CD4-positive, alpha-beta memory T cell (primary cell): Measurements from ENCODE around the gene CACNA1C. TPM values are rescaled to one million over a fixed set of nuclear protein-coding genes. Genes with fewer than 3 reads are reported as not detected.

Source experiments
- CTCF ChIA-PET: fragments of 350-600 bp; sonication (Branson Sonifier 250); formaldehyde crosslinking; loops from one replicate; lab custom pipeline; 2021; ENCODE audit warnings: inconsistent platforms; ENCODE audit not compliant: partially characterized antibody; lab: Charles Lee
- POLR2A ChIA-PET: fragments of 350-600 bp; sonication (Branson Sonifier 250); formaldehyde crosslinking; loops from one replicate; lab custom pipeline; 2021; ENCODE audit not compliant: partially characterized antibody; lab: Charles Lee
- DNase-seq, 5 donors: peaks; one replicate each; pipeline versions ENCODE4 v3.0.0 to v3.0.0-alpha.2; 2020 to 2022; ENCODE audit warnings: mixed read lengths in 1 of 5
- H3K27ac ChIP-seq: one replicate; pipeline ENCODE4 v1.7.0; 2013; ENCODE audit warnings: low read depth, low read length
- H3K27me3 ChIP-seq: 2 replicates; pipeline ENCODE4 v1.7.0; 2013; ENCODE audit warnings: mild to moderate bottlenecking, low read length, moderate library complexity; ENCODE audit not compliant: insufficient read depth
- H3K36me3 ChIP-seq: 2 replicates; pipeline ENCODE4 v1.7.0; 2013; ENCODE audit warnings: mild to moderate bottlenecking, low read length, moderate library complexity; ENCODE audit not compliant: insufficient read depth
- H3K4me1 ChIP-seq: 2 replicates; pipeline ENCODE4 v1.7.0; 2013; ENCODE audit warnings: mild to moderate bottlenecking, low read length, moderate library complexity; ENCODE audit not compliant: insufficient read depth
- H3K4me3 ChIP-seq, 2 donors: one replicate each; pipeline ENCODE4 v1.7.0; 2013; ENCODE audit warnings: low read length in 2 of 2, mild to moderate bottlenecking in 1 of 2
- H3K9me3 ChIP-seq, 2 donors: one replicate each; pipeline ENCODE4 v1.7.0; 2013; ENCODE audit warnings: low read length in 2 of 2, control low read depth in 1 of 2; ENCODE audit not compliant: control insufficient read depth in 1 of 2
- H3K27ac Mint-ChIP-seq, 7 donors: one replicate each; pipeline ENCODE4 v1.8.0; 2020 to 2021; ENCODE audit warnings: mixed read lengths in 7 of 7, mild to moderate bottlenecking in 6 of 7, inconsistent platforms in 3 of 7, moderate library complexity in 3 of 7
- H3K27me3 Mint-ChIP-seq, 2 donors: one replicate each; pipeline ENCODE4 v1.8.0; 2020 to 2021; ENCODE audit warnings: mixed read lengths in 2 of 2
- H3K36me3 Mint-ChIP-seq, 2 donors: one replicate each; pipeline ENCODE4 v1.8.0; 2020 to 2021; ENCODE audit warnings: mixed read lengths in 2 of 2, inconsistent platforms in 1 of 2, mild to moderate bottlenecking in 1 of 2
- H3K4me1 Mint-ChIP-seq, 4 donors: one replicate each; pipeline ENCODE4 v1.8.0; 2020 to 2021; ENCODE audit warnings: mixed read lengths in 4 of 4, mild to moderate bottlenecking in 1 of 4
- H3K4me3 Mint-ChIP-seq, 8 donors: one replicate each; pipeline ENCODE4 v1.8.0; 2020 to 2021; ENCODE audit warnings: mixed read lengths in 8 of 8, mild to moderate bottlenecking in 7 of 8, moderate library complexity in 6 of 8, inconsistent platforms in 3 of 8
- H3K9me3 Mint-ChIP-seq, 8 donors: one replicate each; pipeline ENCODE4 v1.8.0; 2020 to 2021; ENCODE audit warnings: mixed read lengths in 8 of 8, mild to moderate bottlenecking in 5 of 8, inconsistent platforms in 3 of 8, moderate library complexity in 1 of 8
- intact Hi-C: fragments of 100-400 bp; cut with micrococcal nuclease; formaldehyde crosslinking; loops from one replicate; pipeline ENCODE4 v1.15.1; 2023
- polyA plus RNA-seq, 2 donors: library from polyadenylated mRNA; unstranded; fragments of 300-500 nt; fragmentation: Illumina TruSeq; gene quantifications; one replicate each; pipeline ENCODE4 v1.2.3, GENCODE V29; 2021
- total RNA-seq, 2 experiments: library from RNA; stranded (reverse); gene quantifications; one replicate each; pipeline ENCODE4 v1.2.3, GENCODE V29; 2021

CACNA1C gene
- total and polyA plus RNA-seq, 4 experiments from 2014 or later = 0.05 to 0.21 (median 0.07) TPM

DNA sequence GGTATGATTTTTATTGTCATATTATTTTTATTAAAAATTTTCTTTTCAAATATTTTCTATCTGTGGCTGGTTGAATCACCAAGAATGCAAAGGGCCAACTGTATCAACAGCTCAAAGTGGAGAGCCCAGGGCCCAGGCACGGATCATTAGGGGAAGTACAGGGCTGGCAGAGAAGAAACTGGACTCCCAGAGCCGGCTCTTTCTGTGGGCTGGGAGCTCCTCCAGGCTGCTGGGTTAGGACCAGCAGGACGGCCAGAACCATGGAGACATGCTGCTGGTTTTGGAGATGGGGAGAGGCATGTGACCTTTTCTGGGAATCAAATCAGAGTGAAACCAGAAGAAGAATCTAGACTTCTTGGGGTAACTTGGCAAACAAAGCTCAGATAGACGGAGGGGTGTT lies 220.5 kb downstream of the CACNA1C start:
- H3K27me3 ChIP-seq = no peaks in the 10 kb centered on the region
- peaks cover 2 to 4% of the 10 kb centered on the region in 2 donors for H3K27me3 Mint-ChIP-seq
- POLR2A ChIA-PET = no interaction called here
- CTCF ChIA-PET = no interaction called here
- H3K4me1 ChIP-seq = no peaks in the 10 kb centered on the region
- no peaks in the 10 kb centered on the region for H3K4me1 Mint-ChIP-seq
- H3K4me3 Mint-ChIP-seq = no peak overlapping the region
- H3K27ac ChIP-seq = no peak overlapping the region
- DNase-seq = no peak
- intact Hi-C loops = no loop called here
- H3K9me3 ChIP-seq = no peaks in the 10 kb centered on the region
- no peaks in the 10 kb centered on the region for H3K9me3 Mint-ChIP-seq
- no peaks in the 10 kb centered on the region for H3K36me3 Mint-ChIP-seq
- H3K27ac Mint-ChIP-seq = peak overlapping the region in 1 of 7 donors; percentile 0
- H3K36me3 ChIP-seq = no peaks in the 10 kb centered on the region
- H3K4me3 ChIP-seq = no peak overlapping the region

- Histone ChIP-seq H3K36me3 (no peaks in the 10 kb centered on the region), H3K4me1 (no peaks in the 10 kb centered on the region), H3K4me3 (no peak overlapping the region), H3K9me3 (no peaks in the 10 kb centered on the region), H3K27me3 (no peaks in the 10 kb centered on the region), H3K27ac (no peak overlapping the region)
- Mint-ChIP-seq H3K9me3 (no peaks in the 10 kb centered on the region), H3K27me3 (peaks cover 2 to 4% of the 10 kb centered on the region in 2 donors), H3K27ac (no peak overlapping the region), H3K4me3 (no peak overlapping the region), H3K36me3 (no peaks in the 10 kb centered on the region), H3K4me1 (no peaks in the 10 kb centered on the region)
- ChIA-PET CTCF (no interaction called here), POLR2A (no interaction called here)
- DNase-seq = no peak
- intact Hi-C loops = no loop called here
These were observed 221.0 kb downstream of the CACNA1C start for GRCh38 chr12:2273751-2274150.

DNA sequence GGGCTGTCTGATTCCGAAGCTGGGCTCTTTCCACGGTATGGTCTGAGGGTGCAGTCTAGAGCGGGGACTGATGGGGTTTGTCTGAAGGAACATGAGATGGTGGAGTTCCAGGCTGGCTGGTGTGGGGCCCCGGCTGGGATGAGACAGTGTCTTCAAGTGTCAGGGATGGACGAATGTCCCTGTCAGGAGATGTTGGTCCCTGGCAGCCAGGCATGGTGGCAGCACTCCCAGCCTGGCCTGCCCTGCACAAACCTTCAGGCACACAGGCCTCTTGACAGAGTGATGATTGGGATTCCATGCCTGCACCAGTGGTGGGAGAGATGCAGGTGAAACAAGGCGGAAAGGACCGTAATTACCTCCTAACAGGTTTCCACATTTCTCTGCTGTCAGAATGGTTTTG lies 221.9 kb downstream of the CACNA1C start:
- CTCF ChIA-PET = interaction anchor here (1.0 kb wide), 1 partner anchor 16 kb away, joined by 4 read pairs; no protein-coding TSS in a partner anchor
- Histone ChIP-seq H3K4me1 (no peaks in the 10 kb centered on the region), H3K9me3 (no peaks in the 10 kb centered on the region), H3K27ac (no peak overlapping the region), H3K27me3 (no peaks in the 10 kb centered on the region), H3K4me3 (no peak overlapping the region), H3K36me3 (no peaks in the 10 kb centered on the region)
- DNase-seq = no peak
- POLR2A ChIA-PET = no interaction called here
- Mint-ChIP-seq H3K27me3 (peaks cover 0 to 6% of the 10 kb centered on the region in 2 donors), H3K27ac (no peak overlapping the region), H3K36me3 (no peaks in the 10 kb centered on the region), H3K4me3 (no peak overlapping the region), H3K9me3 (peaks cover 0 to 1% (median 0%) of the 10 kb centered on the region in 8 donors), H3K4me1 (no peaks in the 10 kb centered on the region)
- intact Hi-C loops = no loop called here

DNA sequence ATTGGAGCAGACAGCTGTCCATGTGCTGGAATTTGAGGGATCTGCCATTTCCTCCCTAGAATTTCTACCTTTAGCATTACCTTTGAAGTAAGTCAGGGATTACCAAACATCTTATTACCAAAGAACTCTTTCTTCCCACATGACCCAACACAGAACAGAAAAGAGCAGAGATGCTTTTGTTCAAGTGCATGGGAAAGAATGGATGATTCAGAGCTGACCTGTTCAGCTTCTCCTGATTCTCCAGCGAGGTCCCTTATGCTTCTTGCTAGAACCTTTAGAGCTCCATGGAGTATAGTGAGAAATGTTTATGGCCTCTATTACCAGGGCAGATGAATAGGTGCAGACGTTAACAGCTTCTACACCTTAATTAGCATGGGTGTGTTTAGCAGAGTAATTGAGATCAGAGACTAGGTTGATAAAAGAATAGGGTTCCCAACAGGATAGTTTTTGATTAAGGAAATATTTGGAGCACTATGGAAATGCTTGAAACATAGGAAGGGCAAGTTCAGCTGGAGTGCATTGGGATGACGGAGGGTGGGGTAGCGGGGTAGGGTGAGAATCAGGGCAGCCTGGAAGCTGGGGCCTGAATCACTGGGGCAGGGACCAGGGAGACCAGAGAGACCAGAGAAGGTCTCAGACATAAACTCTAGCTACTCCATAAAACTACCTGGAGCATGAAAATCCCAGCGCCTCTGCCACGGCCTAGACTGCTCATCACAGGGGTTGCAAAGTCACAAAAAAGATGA lies 223.7 kb downstream of the CACNA1C start:
- Histone ChIP-seq H3K27ac (no peak overlapping the region), H3K36me3 (no peaks in the 10 kb centered on the region), H3K4me3 (no peak overlapping the region), H3K9me3 (no peaks in the 10 kb centered on the region), H3K4me1 (no peaks in the 10 kb centered on the region), H3K27me3 (no peaks in the 10 kb centered on the region)
- Mint-ChIP-seq H3K27me3 (peaks cover 0 to 6% of the 10 kb centered on the region in 2 donors), H3K27ac (no peak overlapping the region), H3K36me3 (no peaks in the 10 kb centered on the region), H3K4me3 (no peak overlapping the region), H3K4me1 (no peaks in the 10 kb centered on the region), H3K9me3 (peaks cover 0 to 10% (median 2%) of the 10 kb centered on the region in 8 donors)
- no peak for DNase-seq
- intact Hi-C loops = no loop called here
- ChIA-PET CTCF (interaction anchor here (1.1 to 1.6 kb wide), 2 partner anchors 9 to 15 kb away, joined by 4 to 6 read pairs; no protein-coding TSS in a partner anchor), POLR2A (no interaction called here)

DNA sequence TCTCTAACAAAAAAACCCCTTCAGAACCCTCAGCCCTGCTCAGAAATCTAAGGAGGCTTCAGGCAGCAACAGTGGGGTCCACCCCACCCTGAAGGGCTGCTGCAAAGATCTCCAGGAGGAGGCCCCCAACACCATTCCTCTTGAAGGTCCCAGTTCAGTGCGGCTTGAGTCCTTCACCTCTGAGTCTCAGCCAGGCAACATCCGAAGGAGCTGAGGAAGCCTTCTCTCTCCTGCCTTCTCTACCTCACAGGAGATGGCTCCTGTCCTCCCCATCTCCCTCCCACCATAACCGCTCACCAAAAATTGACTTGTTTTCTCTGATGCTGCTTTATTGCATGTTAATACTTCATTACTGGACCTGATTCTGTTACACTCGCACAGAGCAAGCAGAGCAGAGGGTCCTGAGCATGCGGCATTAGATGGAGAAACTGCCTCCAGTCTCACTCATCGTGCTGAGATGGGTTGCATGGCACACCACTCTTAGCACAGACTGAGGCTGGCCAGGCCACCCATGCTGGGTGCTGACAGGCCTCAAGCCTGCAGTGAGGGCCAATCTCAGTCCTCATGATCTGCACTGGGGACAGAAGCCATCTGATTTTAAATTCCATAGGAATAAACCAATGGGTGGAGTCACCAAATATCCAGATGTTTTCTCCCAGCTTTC lies 224.8 kb downstream of the CACNA1C start:
- Histone ChIP-seq H3K9me3 (no peaks in the 10 kb centered on the region), H3K4me3 (no peak overlapping the region), H3K36me3 (no peaks in the 10 kb centered on the region), H3K4me1 (no peaks in the 10 kb centered on the region), H3K27ac (no peak overlapping the region), H3K27me3 (no peaks in the 10 kb centered on the region)
- Mint-ChIP-seq H3K4me1 (no peaks in the 10 kb centered on the region), H3K4me3 (peak overlapping the region in 1 of 8 donors; percentile 37), H3K9me3 (peaks cover 0 to 16% (median 2%) of the 10 kb centered on the region in 8 donors), H3K27ac (no peak overlapping the region), H3K27me3 (peaks cover 0 to 6% of the 10 kb centered on the region in 2 donors), H3K36me3 (no peaks in the 10 kb centered on the region)
- no peak for DNase-seq
- POLR2A ChIA-PET = no interaction called here
- CTCF ChIA-PET = interaction anchor here (1.6 kb wide), 1 partner anchor 8 kb away, joined by 6 read pairs; no protein-coding TSS in a partner anchor
- intact Hi-C loops = no loop called here

DNA sequence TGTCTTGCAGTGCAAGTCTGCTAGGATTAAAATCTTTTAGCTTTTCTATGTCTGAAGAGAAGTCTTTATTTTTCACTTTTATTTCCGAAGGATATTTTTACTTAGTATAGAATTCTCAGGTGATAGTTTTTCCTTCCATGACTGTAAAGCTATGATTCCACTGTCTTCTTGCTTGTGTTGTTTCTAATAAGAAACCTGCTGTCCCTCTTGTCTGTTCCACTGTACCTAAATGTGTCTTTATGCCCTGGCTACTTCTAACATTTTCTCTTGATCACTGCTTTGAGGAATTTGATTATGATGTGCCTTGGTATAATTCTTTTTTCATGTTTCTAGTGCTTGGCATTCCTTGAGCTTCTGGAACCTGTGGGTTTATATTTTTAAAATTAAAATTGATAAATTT lies 228.7 kb downstream of the CACNA1C start:
- Histone ChIP-seq H3K36me3 (no peaks in the 10 kb centered on the region), H3K4me3 (no peak overlapping the region), H3K4me1 (no peaks in the 10 kb centered on the region), H3K9me3 (no peaks in the 10 kb centered on the region), H3K27me3 (peaks cover 5% of the 10 kb centered on the region), H3K27ac (no peak overlapping the region)
- intact Hi-C loops = no loop called here
- DNase-seq = no peak
- peaks cover 0 to 16% (median 2%) of the 10 kb centered on the region in 8 donors for H3K9me3 Mint-ChIP-seq
- ChIA-PET CTCF (interaction anchor here (1.8 kb wide), 1 partner anchor 10 kb away, joined by 7 read pairs; no protein-coding TSS in a partner anchor), POLR2A (no interaction called here)
- peaks cover 12 to 17% of the 10 kb centered on the region in 2 donors for H3K27me3 Mint-ChIP-seq
- H3K27ac Mint-ChIP-seq = no peak overlapping the region
- no peaks in the 10 kb centered on the region for H3K4me1 Mint-ChIP-seq
- H3K36me3 Mint-ChIP-seq = no peaks in the 10 kb centered on the region
- H3K4me3 Mint-ChIP-seq = no peak overlapping the region

DNA sequence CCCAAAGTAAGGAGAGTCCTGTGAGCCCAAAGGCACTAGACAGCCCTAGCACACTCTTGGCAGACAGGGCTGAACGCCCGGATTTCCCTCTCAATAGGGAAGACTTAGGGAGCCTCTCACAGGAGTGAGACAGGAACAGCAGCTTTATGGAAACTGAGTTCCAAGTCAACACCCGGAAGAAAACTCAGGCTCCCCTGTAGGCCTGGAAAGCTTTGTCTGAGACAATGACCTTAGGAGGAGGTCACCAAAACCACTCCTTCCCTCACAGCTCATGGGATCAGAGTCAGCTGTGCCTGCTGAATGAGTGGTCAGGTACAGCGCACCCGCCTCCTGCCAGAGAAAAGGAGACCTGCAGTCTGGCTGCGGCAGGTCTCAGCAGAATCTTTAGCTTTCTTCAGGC lies 229.5 kb downstream of the CACNA1C start:
- Mint-ChIP-seq H3K27ac (no peak overlapping the region), H3K27me3 (peaks cover 11 to 24% of the 10 kb centered on the region in 2 donors), H3K36me3 (no peaks in the 10 kb centered on the region), H3K4me3 (no peak overlapping the region), H3K4me1 (no peaks in the 10 kb centered on the region), H3K9me3 (peaks cover 0 to 16% (median 2%) of the 10 kb centered on the region in 8 donors)
- CTCF ChIA-PET = interaction anchor here (1.8 kb wide), 1 partner anchor 9 kb away, joined by 7 read pairs; no protein-coding TSS in a partner anchor
- Histone ChIP-seq H3K36me3 (no peaks in the 10 kb centered on the region), H3K4me3 (no peak overlapping the region), H3K27ac (no peak overlapping the region), H3K27me3 (peaks cover 5% of the 10 kb centered on the region), H3K4me1 (no peaks in the 10 kb centered on the region), H3K9me3 (no peaks in the 10 kb centered on the region)
- intact Hi-C loops = no loop called here
- no peak for DNase-seq
- POLR2A ChIA-PET = no interaction called here
